ENCODE results near the gene SKP1. TPM values are rescaled to one million over a fixed set of nuclear protein-coding genes. Genes with fewer than 3 reads are reported as not detected.

The SKP1 gene
- total and polyA plus RNA-seq, 7 experiments from 2014 or later = 224 to 1,361 (median 274) TPM

DNA sequence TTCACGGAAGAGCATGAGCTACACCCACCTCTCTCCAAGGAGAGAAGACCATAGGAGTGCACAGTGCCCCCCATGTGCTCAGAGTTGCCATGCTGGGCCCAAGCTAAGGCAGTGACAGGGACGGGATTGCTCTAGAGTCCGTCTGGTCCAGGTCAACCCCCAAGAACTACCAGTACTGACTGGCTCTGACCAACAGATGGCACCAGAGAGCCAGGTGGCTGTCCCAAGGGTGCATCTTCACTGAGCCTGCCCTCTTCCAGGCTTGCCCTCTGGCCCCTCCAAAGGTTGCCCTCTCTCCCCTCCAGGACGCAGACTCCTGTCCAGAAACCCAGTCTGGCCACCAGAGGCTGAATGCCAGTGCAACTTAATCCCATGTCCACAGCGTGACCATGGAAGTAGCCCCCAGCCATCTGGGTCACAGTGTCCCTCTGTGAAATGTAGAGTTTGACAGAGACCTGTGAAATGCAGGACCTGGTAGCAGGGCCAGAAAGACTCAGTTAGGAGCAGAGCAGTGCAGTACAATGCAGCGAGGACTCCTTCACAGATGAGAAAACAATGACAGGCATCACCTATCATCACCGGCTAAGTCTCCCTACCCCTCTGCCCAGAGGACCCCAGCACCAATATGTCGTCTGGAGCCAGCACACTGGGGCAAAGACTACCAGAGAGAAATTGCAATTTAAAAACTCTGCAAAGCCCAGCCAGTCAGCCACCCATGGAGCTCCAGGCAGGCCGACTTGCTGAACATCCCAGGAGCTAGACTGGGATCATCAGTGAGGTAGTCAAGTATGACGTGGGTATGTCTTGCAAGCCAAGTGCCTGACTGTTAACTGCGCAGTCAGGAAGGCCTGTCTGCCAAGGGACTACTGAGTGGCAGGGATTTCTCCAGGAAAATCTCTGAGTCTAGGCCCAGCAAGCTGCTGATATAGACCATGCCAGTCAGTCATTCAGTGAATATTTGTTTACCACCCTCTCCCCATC lies 7.7 kb upstream of the SKP1 start:
- Histone ChIP-seq H3K27ac (ENCODE audit: low read depth, low read length) (no peak overlapping the region), H3K36me3 (ENCODE audit: control insufficient read depth in 2 of 3, insufficient read depth in 3 of 3, low read length in 3 of 3) (no peaks in the 10 kb centered on the region), H3K27me3 (ENCODE audit: control insufficient read depth in 2 of 2, insufficient read depth in 2 of 2, low read length in 2 of 2) (no peaks in the 10 kb centered on the region), H3K4me3 (ENCODE audit: low read length) (no peak overlapping the region), H3K9me3 (ENCODE audit: control insufficient read depth in 2 of 3, low read length in 3 of 3) (no peaks in the 10 kb centered on the region), H3K4me1 (ENCODE audit: control insufficient read depth in 2 of 2, insufficient read depth in 2 of 2, low read length in 2 of 2) (no peaks in the 10 kb centered on the region)
- ATAC-seq (peak; percentile 94), DNase-seq (peak; percentile 52 to 83 (median 65))
- intact Hi-C loops (cut with micrococcal nuclease) = loop anchor here (1.0 to 2.0 kb wide), 6 partner anchors 42 to 402 kb away; partner anchors contain the start of gene PPP2CA (in 2 of the 2)
- peaks cover 0 to 4% (median 0%) of the 10 kb centered on the region in 5 donors for H3K27me3 Mint-ChIP-seq
- peaks cover 0 to 5% (median 0%) of the 10 kb centered on the region in 7 donors for H3K4me1 Mint-ChIP-seq
- H3K27ac Mint-ChIP-seq = peak overlapping the region in 1 of 9 donors; percentile 16
- no peak overlapping the region for H3K4me3 Mint-ChIP-seq
- ChIA-PET CTCF (interaction anchor here (0.5 to 4.5 kb wide), 14 partner anchors 9 to 682 kb away, joined by 3 to 30 read pairs (median 3); no protein-coding TSS in a partner anchor), POLR2A (interaction anchor here (0.8 to 3.1 kb wide), 4 partner anchors 14 to 50 kb away, joined by 3 to 16 read pairs (median 4); partner anchors contain the start of gene PPP2CA)
- no peaks in the 10 kb centered on the region for H3K36me3 Mint-ChIP-seq
- H3K9me3 Mint-ChIP-seq = no peaks in the 10 kb centered on the region

- Mint-ChIP-seq H3K4me3 (no peak overlapping the region), H3K27ac (no peak overlapping the region), H3K4me1 (peaks cover 0 to 5% (median 0%) of the 10 kb centered on the region in 7 donors), H3K27me3 (peaks cover 0 to 4% (median 0%) of the 10 kb centered on the region in 5 donors), H3K9me3 (no peaks in the 10 kb centered on the region), H3K36me3 (no peaks in the 10 kb centered on the region)
- no peak for DNase-seq
- no peak overlapping the region for H3K4me3 ChIP-seq (ENCODE audit: low read length)
- intact Hi-C loops (cut with micrococcal nuclease) = no loop called here
- H3K27me3 ChIP-seq (ENCODE audit: control insufficient read depth in 2 of 2, insufficient read depth in 2 of 2, low read length in 2 of 2) = no peaks in the 10 kb centered on the region
- H3K27ac ChIP-seq (ENCODE audit: low read depth, low read length) = no peak overlapping the region
- H3K4me1 ChIP-seq (ENCODE audit: control insufficient read depth in 2 of 2, insufficient read depth in 2 of 2, low read length in 2 of 2) = no peaks in the 10 kb centered on the region
- POLR2A ChIA-PET = interaction anchor here (0.6 to 1.2 kb wide), 3 partner anchors 9 to 344 kb away, joined by 3 to 4 read pairs (median 4); partner anchors contain the start of gene PPP2CA
- no peaks in the 10 kb centered on the region for H3K9me3 ChIP-seq (ENCODE audit: control insufficient read depth in 2 of 3, low read length in 3 of 3)
- H3K36me3 ChIP-seq (ENCODE audit: control insufficient read depth in 2 of 3, insufficient read depth in 3 of 3, low read length in 3 of 3) = no peaks in the 10 kb centered on the region
- no peak for ATAC-seq
- CTCF ChIA-PET = interaction anchor here (0.5 to 4.5 kb wide), 11 partner anchors 15 to 683 kb away, joined by 3 to 30 read pairs (median 4); no protein-coding TSS in a partner anchor
Measured at GRCh38 chr5:134183481-134183880, 6.7 kb upstream of the SKP1 start.

DNA sequence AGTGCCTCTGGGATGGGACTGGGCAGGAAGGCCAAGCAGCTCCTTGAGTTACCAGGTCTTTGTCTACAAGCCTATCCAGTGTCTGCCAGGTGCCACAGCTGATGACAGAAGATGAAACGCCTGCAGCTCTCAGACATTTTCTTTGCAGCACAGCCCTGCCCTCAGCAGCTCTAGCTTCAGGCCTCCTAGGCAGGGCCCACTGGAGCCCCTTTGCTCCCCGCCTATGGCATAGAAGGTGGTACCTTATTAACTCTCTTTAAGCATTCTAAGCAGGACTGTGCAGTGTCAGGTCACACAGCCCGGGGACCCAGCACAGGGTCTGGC lies 1.3 kb upstream of the SKP1 start:
- Mint-ChIP-seq H3K9me3 (peaks cover 0 to 10% (median 0%) of the 10 kb centered on the region in 11 donors), H3K27me3 (peaks cover 0 to 4% (median 0%) of the 10 kb centered on the region in 5 donors), H3K4me3 (peak overlapping the region; percentile 90 to 99 (median 97)), H3K36me3 (peaks cover 0 to 10% (median 5%) of the 10 kb centered on the region in 5 donors), H3K4me1 (peaks cover 19 to 27% (median 22%) of the 10 kb centered on the region in 7 donors), H3K27ac (peak overlapping the region in 7 of 9 donors; percentile 98 to 99 (median 98))
- Histone ChIP-seq H3K9me3 (ENCODE audit: control insufficient read depth in 2 of 3, low read length in 3 of 3) (no peaks in the 10 kb centered on the region), H3K4me1 (ENCODE audit: control insufficient read depth in 2 of 2, insufficient read depth in 2 of 2, low read length in 2 of 2) (peaks cover 21 to 25% of the 10 kb centered on the region in 2 donors), H3K4me3 (ENCODE audit: low read length) (no peak overlapping the region), H3K27ac (ENCODE audit: low read depth, low read length) (no peak overlapping the region), H3K36me3 (ENCODE audit: control insufficient read depth in 2 of 3, insufficient read depth in 3 of 3, low read length in 3 of 3) (peaks cover 0 to 14% (median 0%) of the 10 kb centered on the region in 3 experiments), H3K27me3 (ENCODE audit: control insufficient read depth in 2 of 2, insufficient read depth in 2 of 2, low read length in 2 of 2) (no peaks in the 10 kb centered on the region)
- intact Hi-C loops (cut with micrococcal nuclease) = loop anchor here in 1 of 2 donors (5.0 kb wide), 2 partner anchors 669 to 1096 kb away; partner anchors contain the start of gene C5orf24
- ChIA-PET POLR2A (interaction anchor here (0.5 to 12.1 kb wide), 13 partner anchors 10 to 1126 kb away, joined by 3 to 164 read pairs (median 11); partner anchors contain the start of genes HSPA4, PPP2CA and VDAC1), CTCF (interaction anchor here (0.5 to 1.6 kb wide), 3 partner anchors 47 to 151 kb away, joined by 4 to 8 read pairs (median 5); partner anchors contain the start of gene PPP2CA)
- ATAC-seq (no peak), DNase-seq (no peak)

GRCh38 chr5:134177369-134178095 lies 782 bp upstream of the SKP1 start:
- peaks cover 20 to 31% (median 25%) of the 10 kb centered on the region in 7 donors for H3K4me1 Mint-ChIP-seq
- Histone ChIP-seq H3K4me1 (ENCODE audit: control insufficient read depth in 2 of 2, insufficient read depth in 2 of 2, low read length in 2 of 2) (peaks cover 22 to 25% of the 10 kb centered on the region in 2 donors), H3K9me3 (ENCODE audit: control insufficient read depth in 2 of 3, low read length in 3 of 3) (no peaks in the 10 kb centered on the region), H3K27ac (ENCODE audit: low read depth, low read length) (peak overlapping the region; percentile 100), H3K4me3 (ENCODE audit: low read length) (peak overlapping the region; percentile 96), H3K36me3 (ENCODE audit: control insufficient read depth in 2 of 3, insufficient read depth in 3 of 3, low read length in 3 of 3) (peaks cover 0 to 18% (median under 1%) of the 10 kb centered on the region in 3 experiments), H3K27me3 (ENCODE audit: control insufficient read depth in 2 of 2, insufficient read depth in 2 of 2, low read length in 2 of 2) (no peaks in the 10 kb centered on the region)
- DNase-seq (peak in 2 of 9 donors; percentile 31 to 39), ATAC-seq (no peak)
- H3K4me3 Mint-ChIP-seq = peak overlapping the region; percentile 90 to 99 (median 97)
- ChIA-PET CTCF (interaction anchor here (0.5 to 1.6 kb wide), 4 partner anchors 14 to 150 kb away, joined by 3 to 8 read pairs (median 4); partner anchors contain the start of gene PPP2CA), POLR2A (interaction anchor here (0.5 to 12.1 kb wide), 29 partner anchors 8 to 1126 kb away, joined by 3 to 164 read pairs (median 5); partner anchors contain the start of genes CDKL3, HSPA4, PPP2CA and VDAC1)
- intact Hi-C loops (cut with micrococcal nuclease) = loop anchor here (1.0 to 5.0 kb wide), 15 partner anchors 15 to 1095 kb away; partner anchors contain the start of genes C5orf15 (in 1 of the 2), C5orf24 (in 1 of the 2), CAMLG (in 1 of the 2) and JADE2 (in 1 of the 2)
- peaks cover 0 to 4% (median 0%) of the 10 kb centered on the region in 5 donors for H3K27me3 Mint-ChIP-seq
- H3K27ac Mint-ChIP-seq = peak overlapping the region; percentile 98 to 99 (median 98)
- peaks cover 0 to 12% (median 5%) of the 10 kb centered on the region in 5 donors for H3K36me3 Mint-ChIP-seq
- H3K9me3 Mint-ChIP-seq = peaks cover 0 to 12% (median 0%) of the 10 kb centered on the region in 11 donors

DNA sequence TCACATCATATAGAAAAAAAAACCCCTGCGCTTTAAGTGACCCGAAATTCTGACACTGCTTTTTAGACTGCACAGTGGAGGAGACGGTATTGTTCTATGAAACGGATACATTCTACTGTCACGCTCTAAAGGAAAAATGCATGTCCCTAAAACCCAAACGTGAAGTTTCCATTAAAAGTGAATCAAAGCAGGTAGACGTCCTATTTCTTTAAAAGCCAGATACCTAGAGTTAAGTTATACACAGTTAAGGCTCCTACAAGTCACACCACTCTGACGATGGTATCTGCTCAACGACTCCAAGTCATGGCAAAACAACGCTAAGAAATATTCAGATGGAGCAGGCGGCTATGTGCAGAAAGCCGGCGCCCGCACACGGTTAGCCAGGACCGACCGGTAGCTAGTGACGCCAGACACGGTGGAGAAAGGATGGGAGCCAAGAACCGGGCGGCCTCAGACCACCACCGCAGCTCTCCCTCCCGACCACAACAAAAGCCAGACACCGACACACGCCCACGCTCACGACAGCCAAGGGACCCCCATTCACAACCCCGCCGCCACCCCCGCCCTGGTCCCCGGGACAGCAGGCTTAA lies 734 bp downstream of the SKP1 start:
- Histone ChIP-seq H3K4me3 (ENCODE audit: low read length) (peak overlapping the region; percentile 96), H3K9me3 (ENCODE audit: control insufficient read depth in 2 of 3, low read length in 3 of 3) (no peaks in the 10 kb centered on the region), H3K36me3 (ENCODE audit: control insufficient read depth in 2 of 3, insufficient read depth in 3 of 3, low read length in 3 of 3) (peaks cover 7 to 32% (median 12%) of the 10 kb centered on the region in 3 experiments), H3K27me3 (ENCODE audit: control insufficient read depth in 2 of 2, insufficient read depth in 2 of 2, low read length in 2 of 2) (no peaks in the 10 kb centered on the region), H3K4me1 (ENCODE audit: control insufficient read depth in 2 of 2, insufficient read depth in 2 of 2, low read length in 2 of 2) (peaks cover 25 to 31% of the 10 kb centered on the region in 2 donors), H3K27ac (ENCODE audit: low read depth, low read length) (peak overlapping the region; percentile 100)
- ChIA-PET POLR2A (interaction anchor here (0.6 to 12.1 kb wide), 30 partner anchors 8 to 1124 kb away, joined by 3 to 164 read pairs (median 5); partner anchors contain the start of genes HSPA4 and PPP2CA), CTCF (interaction anchor here (0.6 to 1.4 kb wide), 3 partner anchors 64 to 137 kb away, joined by 3 to 7 read pairs (median 3); no protein-coding TSS in a partner anchor)
- H3K27ac Mint-ChIP-seq = peak overlapping the region; percentile 98 to 99 (median 98)
- peak in 1 of 9 donors; percentile 72 for DNase-seq
- peaks cover 5 to 22% (median 18%) of the 10 kb centered on the region in 5 donors for H3K36me3 Mint-ChIP-seq
- intact Hi-C loops (cut with micrococcal nuclease) = loop anchor here (1.0 to 5.0 kb wide), 19 partner anchors 8 to 1094 kb away; partner anchors contain the start of genes C5orf15 (in 2 of the 2), CAMLG (in 2 of the 2), UBE2B (in 2 of the 2) and C5orf24 (in 1 of the 2)
- ATAC-seq = peak; percentile 12
- peaks cover 0 to 13% (median 0%) of the 10 kb centered on the region in 11 donors for H3K9me3 Mint-ChIP-seq
- H3K4me3 Mint-ChIP-seq = peak overlapping the region; percentile 90 to 99 (median 97)
- H3K4me1 Mint-ChIP-seq = peaks cover 34 to 46% (median 35%) of the 10 kb centered on the region in 7 donors
- peaks cover 0 to 4% (median 0%) of the 10 kb centered on the region in 5 donors for H3K27me3 Mint-ChIP-seq
